ENCODE results near the gene IL17C. TPM values are rescaled to one million over a fixed set of nuclear protein-coding genes. Genes with fewer than 3 reads are reported as not detected.

Gene IL17C
- total and polyA plus RNA-seq, 10 of the 15 experiments (the other 5 are each of a cell fraction or from before 2014, with no cell fraction given) = not detected

GRCh38 chr16:88622866-88623265 is 15.5 kb upstream of the IL17C start:
- H3K79me2 ChIP-seq (ENCODE audit: control insufficient read depth, insufficient read depth, low read length) = no peaks in the 10 kb centered on the region
- RAD21 ChIA-PET (ENCODE audit: unreplicated experiment) = no interaction called here
- no peaks in the 10 kb centered on the region for H3K27me3 ChIP-seq (replicated peaks in 1 of 2; ENCODE audit: control insufficient read depth in 2 of 2, insufficient read depth in 2 of 2, low read length in 1 of 2)
- SMC1A ChIA-PET (ENCODE audit: uncharacterized antibody, unreplicated experiment) = no interaction called here
- in situ Hi-C loops (cut with MboI) (loop anchor here (5.0 kb wide), 1 partner anchor 51 kb away; the partner anchor contains the start of gene ZC3H18), intact Hi-C loops (cut with micrococcal nuclease; ENCODE audit: unreplicated experiment) (no loop called here)
- ATAC-seq (no peak), FAIRE-seq (no peak), DNase-seq (ENCODE audit: low read depth, low spot score) (no peak)
- 95% methylated on average over 29 of the region's 29 CpGs for WGBS (ENCODE audit: insufficient coverage, insufficient replicate concordance, low lambda C conversion rate, missing lambda C conversion rate)
- H3K4me2 ChIP-seq (ENCODE audit: control insufficient read depth, insufficient read depth) = no peak overlapping the region
- H2AFZ ChIP-seq (ENCODE audit: control insufficient read depth, low read depth, low read length) = no peak overlapping the region
- H4K20me1 ChIP-seq (ENCODE audit: control insufficient read depth, insufficient read depth) = no peaks in the 10 kb centered on the region
- CTCF ChIA-PET = no interaction called here
- peaks cover 13 to 54% of the 10 kb centered on the region in 2 experiments; a peak in 3 of 4 replicates for H3K36me3 ChIP-seq (ENCODE audit: control insufficient read depth in 2 of 2, insufficient read depth in 2 of 2, low read length in 1 of 2)
- no TSS peak for BruUV-seq (replicated peaks)
- POLR2A ChIA-PET = no interaction called here
- H3K4me1 ChIP-seq (ENCODE audit: control insufficient read depth, insufficient read depth, low read length) = no peaks in the 10 kb centered on the region
- no peaks in the 10 kb centered on the region for H3K9me3 ChIP-seq (replicated peaks; ENCODE audit: control insufficient read depth, insufficient read depth, low read length)
- H3K9ac ChIP-seq (ENCODE audit: control insufficient read depth, insufficient read depth, low read length) = no peak overlapping the region
- no peak overlapping the region for H3K4me3 ChIP-seq
- H3K27ac ChIP-seq (ENCODE audit: control insufficient read depth, insufficient read depth) = no peak overlapping the region
- TF ChIP-seq BCL3 (IDR thresholded peaks at IDR 0.05; ENCODE audit: borderline replicate concordance, insufficient read depth, low read depth, low read length, poor library complexity, severe bottlenecking) (peak; percentile 74), ETV6 (conservative IDR thresholded peaks at IDR 0.05 in 1 of 2, IDR thresholded peaks at IDR 0.05 in 1 of 2; ENCODE audit: borderline replicate concordance in 1 of 2, low read depth in 1 of 2) (no peak), TCF3 (IDR thresholded peaks at IDR 0.05; ENCODE audit: borderline replicate concordance, insufficient read depth, low read depth, low read length) (peak; percentile 56; the same call in 1 of the 2 replicates), REST (IDR thresholded peaks at IDR 0.05; ENCODE audit: low read depth, low read length) (no peak), MYB (IDR thresholded peaks at IDR 0.05; ENCODE audit: borderline replicate concordance, low read depth, low read length) (no peak), POLR2A (IDR thresholded peaks at IDR 0.05; ENCODE audit: low read depth, low read length) (0 out of 2 replicates have a peak, but pooled peaks have one; percentile 32), USF1 (IDR thresholded peaks at IDR 0.05; ENCODE audit: borderline replicate concordance, extremely low read length, insufficient read depth, low read depth, low read length) (no peak), NRF1 (conservative IDR thresholded peaks at IDR 0.05; ENCODE audit: low read depth, low read length) (no peak)
